GM21390 (cell line): ENCODE results near the gene DYRK1A.

Source experiments
- ATAC-seq: cut with Tn5 transposase; IDR thresholded peaks from one replicate; pipeline ENCODE4 v1.9.1; 2021; ENCODE audit not compliant: unreplicated experiment

The DYRK1A gene

DNA sequence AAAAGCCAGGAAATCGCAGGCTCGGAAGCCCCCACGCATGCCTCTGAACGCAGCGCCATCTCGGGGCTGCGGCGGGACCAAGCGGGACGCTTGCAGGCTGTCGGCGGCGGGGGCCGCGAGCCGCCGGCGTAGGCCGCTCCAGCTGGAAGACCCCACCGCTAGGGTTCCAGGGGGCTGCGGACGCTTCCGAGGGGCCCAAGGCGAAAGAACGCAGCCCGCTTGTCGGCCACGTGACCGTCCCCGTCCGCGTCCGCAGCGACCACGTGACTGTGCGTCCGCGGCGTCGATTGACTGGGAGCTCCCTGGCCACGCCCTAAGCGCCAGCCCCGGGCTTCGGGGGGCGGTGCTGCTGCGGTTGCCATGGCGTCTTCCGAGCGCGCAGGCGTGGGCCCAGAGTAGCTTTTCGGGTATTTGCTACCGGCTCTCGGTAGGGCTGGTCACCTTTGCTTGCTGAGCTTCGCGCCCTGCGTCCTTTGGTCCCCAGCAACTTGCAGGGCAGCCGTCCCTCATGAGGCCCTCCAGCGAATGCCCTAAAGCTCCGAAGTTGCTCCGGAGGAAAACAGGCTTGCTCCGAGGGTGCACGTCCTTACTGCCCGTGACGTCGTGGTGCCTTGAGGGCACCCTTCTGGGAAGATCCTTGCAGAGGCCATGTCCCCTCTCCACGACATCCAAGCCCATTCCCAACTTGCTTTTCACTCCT lies 197.2 kb downstream of the DYRK1A start:
- peak; percentile 90 for ATAC-seq

- peak; percentile 42 for ATAC-seq
Observed at GRCh38 chr21:37564341-37564923, 197.9 kb downstream of the DYRK1A start.

DNA sequence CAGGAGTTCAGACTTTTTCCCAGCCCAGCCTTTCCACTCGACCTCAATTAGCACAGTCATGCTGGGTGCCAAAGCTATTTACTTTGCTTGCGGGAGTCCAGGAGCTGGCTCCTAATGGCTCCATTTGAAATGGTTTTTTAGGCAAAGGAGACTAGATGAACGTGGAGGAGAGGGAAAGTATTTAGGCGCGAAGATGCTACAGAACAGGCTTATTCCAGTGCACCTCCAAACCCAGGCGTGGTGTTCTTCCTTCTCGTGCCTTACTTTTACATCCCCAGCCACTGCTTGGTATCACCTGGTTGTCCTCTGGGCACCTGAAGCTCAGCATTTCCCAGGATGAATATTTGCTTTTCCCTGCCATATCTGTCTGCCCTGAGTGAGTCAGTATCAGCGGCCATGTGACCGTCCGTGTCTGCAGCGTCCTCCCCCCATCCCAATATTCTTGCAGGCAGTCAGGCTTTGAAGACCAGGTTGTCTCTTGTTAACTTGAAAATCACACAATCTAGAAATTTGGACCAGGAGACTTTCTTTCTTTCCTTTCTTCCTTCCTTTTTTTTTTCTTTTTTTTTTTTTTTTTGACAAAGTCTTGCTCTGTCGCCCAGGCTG lies 198.5 kb downstream of the DYRK1A start:
- no peak for ATAC-seq

DNA sequence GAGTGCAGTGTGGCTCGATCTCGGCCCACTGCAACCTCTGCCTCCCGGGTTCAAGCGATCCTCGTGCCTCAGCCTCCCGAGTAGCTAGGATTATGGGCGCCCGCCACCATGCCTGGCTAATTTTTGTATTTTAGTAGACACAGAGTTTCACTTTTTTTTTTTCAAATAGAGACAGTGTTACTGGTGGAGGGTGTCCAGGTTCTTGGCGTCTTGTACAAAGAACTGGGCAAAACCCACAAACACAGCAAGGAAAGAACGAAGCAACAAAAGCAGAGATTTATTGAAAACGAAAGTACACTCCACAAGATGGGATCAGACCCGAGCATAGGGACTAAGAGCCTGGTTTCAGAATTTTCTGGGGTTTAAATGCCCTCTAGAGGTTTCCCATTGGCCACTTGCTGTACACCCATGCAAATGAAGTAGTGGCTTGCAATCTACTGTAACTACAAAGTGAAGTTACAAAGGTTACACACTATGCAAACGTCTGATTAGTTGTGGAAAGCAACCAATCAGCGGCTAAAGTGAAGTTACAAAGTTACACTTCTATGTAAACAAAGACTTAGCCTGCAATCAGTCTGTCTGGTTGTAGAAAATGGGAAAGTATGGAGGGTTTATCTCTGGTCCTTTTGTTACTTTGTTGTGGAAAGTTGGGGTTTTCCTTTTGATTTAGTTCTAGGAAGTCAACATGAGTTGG lies 199.1 kb downstream of the DYRK1A start:
- ATAC-seq: no peak

DNA sequence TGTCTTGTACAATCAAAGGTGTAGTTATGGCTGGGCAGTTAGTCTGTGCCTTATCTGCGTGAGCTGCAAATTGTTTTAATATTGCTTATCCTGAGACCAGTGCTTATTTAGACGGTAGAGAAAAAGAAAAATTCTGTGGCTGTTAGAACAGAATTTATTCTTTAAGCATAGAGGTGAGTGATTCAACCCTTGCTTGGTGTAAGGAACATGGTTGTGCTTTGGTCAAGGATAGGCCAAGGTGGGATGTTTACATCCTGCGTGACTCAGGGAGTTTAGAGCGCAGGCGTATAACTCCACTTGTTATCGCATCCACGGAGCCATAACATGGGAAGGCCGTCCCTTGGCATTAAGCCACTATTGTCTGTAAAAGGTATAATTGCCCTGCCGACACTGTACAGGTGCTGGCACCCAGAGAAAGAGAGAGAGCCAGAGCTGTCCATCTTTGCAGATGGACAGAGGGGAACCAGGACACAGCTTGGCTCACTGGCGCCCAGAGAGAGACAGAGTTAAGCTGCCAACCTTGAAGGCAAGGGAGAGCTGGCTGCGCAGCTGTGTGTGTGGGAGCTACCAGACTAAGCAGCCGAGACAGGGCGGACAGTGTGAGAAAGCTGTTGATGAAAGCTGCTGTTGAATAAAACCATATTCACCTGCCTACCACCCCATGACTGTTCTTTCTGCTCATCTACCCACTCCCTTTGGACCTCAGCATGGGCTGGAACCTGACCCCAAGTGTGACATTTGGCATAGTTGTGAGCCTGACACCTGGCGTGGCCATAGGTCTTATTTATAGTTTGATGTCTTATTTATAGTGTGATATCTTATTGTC lies 200.4 kb downstream of the DYRK1A start:
- ATAC-seq: no peak

GRCh38 chr21:37568415-37568814 lies 201.8 kb downstream of the DYRK1A start:
- no peak for ATAC-seq

DNA sequence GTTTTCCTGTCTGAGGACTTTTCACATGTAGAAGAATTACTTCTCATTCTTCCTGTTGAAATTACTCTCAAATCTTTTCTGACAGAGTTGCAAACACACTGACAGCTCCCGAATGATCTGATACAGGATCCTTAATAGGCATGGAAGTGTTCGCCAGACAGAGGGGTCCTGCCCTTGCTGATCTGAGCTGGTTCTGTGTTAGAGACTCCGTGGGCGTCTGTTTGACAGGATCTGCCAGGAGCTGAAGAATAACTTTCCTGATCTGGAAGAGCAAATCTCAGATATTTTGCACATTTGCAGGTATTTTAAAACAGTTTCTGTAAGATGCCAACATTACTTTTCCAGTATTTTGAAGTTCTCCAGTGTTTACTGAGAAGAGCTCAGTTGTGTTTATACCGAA lies 202.3 kb downstream of the DYRK1A start:
- no peak for ATAC-seq

DNA sequence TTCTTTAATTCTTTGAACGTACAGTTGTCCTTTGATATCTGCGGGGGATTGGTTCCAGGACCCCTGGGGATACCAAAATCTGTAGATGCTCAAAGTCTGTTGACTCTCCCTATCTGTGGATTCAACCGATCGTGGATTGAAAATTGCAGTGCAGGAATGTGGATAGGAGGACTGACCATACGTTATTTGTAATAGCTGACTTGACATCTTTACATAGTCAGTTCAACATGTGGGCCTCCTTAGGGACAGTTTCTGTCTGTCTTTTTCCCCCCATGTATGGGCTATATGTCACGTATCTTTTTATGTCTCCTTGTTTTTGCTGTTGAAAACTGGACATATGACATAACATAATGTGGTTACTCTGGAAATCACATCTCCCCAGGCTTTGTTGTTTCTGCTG lies 204.9 kb downstream of the DYRK1A start:
- no peak for ATAC-seq

DNA sequence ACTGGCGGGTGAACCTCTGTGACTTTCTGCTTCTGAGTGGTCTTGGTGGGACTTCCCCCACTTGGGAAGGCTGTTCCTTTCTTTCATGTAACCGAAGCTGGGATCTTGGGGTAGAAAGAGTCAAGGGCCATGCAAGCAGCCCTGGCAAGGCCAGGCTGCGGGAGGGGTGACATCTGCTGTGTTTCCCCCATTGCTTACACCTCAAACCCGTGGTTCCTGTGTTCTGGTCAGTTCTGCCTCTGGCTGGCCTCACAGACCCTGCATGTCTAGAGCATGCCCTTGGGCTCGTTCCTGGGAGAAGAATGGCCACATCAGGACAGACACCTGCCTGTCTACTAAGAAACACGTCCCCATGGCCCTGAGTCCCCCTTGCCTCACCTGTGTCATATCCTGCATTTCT lies 207.7 kb downstream of the DYRK1A start:
- ATAC-seq: no peak

- no peak for ATAC-seq
Observed at GRCh38 chr21:37574751-37575150, 208.2 kb downstream of the DYRK1A start.

DNA sequence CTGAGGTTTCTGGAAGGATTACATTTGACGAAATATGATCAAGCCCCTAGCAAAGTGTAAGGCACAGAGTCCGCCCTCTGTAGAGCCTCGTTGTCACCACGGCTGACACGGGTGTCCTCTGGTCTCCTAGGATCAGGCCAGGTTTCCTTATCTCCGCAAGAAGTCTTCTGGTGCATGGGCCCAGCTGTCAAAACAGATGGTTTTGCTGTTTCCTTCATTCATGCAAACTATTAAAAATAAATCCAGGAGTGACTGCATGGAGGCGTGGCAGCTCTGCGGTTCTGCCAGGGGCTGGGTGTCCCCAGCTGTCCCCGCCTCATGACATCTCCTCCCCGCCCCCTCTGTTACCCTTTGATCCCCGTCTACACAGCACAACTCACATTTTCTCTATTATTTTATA lies 209.0 kb downstream of the DYRK1A start:
- no peak for ATAC-seq
